Common myeloid progenitor, CD34-positive (primary cell): ENCODE measurements around the gene METTL8.
"Not testable (repeated sequence)": the region's sequence is repeated elsewhere in the genome, so short reads cannot be mapped to it uniquely, and the experiment has no call there.

Source experiments
- CTCF ChIA-PET: fragments of 350-600 bp; sonication (Branson Sonifier 250); formaldehyde crosslinking; loops from one replicate; lab custom pipeline; 2021; ENCODE audit warnings: antibody characterized with exemption; lab: Charles Lee
- POLR2A ChIA-PET: fragments of 350-600 bp; sonication (Branson Sonifier 250); formaldehyde crosslinking; loops from one replicate; lab custom pipeline; 2021; ENCODE audit warnings: antibody characterized with exemption; lab: Charles Lee
- DNase-seq, 3 donors: peaks; one replicate each; pipeline versions ENCODE4 v3.0.0 to v3.0.0-alpha.2; 2013
- H3K27ac ChIP-seq, 2 experiments: 1 replicate in 1 of 2; 2 replicates in 1 of 2; pipeline ENCODE4 v1.7.0; 2013; ENCODE audit warnings: inconsistent platforms in 2 of 2, low read length in 2 of 2, mild to moderate bottlenecking in 2 of 2, low read depth in 1 of 2, moderate library complexity in 1 of 2; ENCODE audit not compliant: severe bottlenecking in 2 of 2, insufficient read depth in 1 of 2, poor library complexity in 1 of 2
- H3K27me3 ChIP-seq, 5 experiments: replicated peaks in 2 of 5; 1 replicate in 3 of 5; 2 replicates in 2 of 5; pipeline versions ENCODE4 v1.6.1 to v1.7.0; 2013; ENCODE audit warnings: low read length in 4 of 5, mild to moderate bottlenecking in 2 of 5, moderate library complexity in 2 of 5, inconsistent platforms in 1 of 5; ENCODE audit not compliant: insufficient read depth in 5 of 5, control insufficient read depth in 4 of 5
- H3K36me3 ChIP-seq, 4 experiments: 1 replicate in 2 of 4; 2 replicates in 2 of 4; pipeline versions ENCODE4 v1.6.1 to v1.7.0; 2013; ENCODE audit warnings: low read length in 3 of 4, control low read depth in 1 of 4, mild to moderate bottlenecking in 1 of 4; ENCODE audit not compliant: control insufficient read depth in 4 of 4, insufficient read depth in 4 of 4
- H3K4me1 ChIP-seq, 4 experiments: 1 replicate in 3 of 4; 2 replicates in 1 of 4; pipeline versions ENCODE4 v1.6.1 to v1.7.1; 2013; ENCODE audit warnings: low read length in 3 of 4, mild to moderate bottlenecking in 3 of 4, control low read depth in 1 of 4, inconsistent platforms in 1 of 4, moderate library complexity in 1 of 4; ENCODE audit not compliant: control insufficient read depth in 4 of 4, insufficient read depth in 4 of 4; ENCODE audit errors: control extremely low read depth in 1 of 4
- H3K4me3 ChIP-seq, 7 experiments: 1 replicate in 4 of 7; 2 replicates in 3 of 7; pipeline versions ENCODE4 v1.5.1 to v1.7.0; 2013; ENCODE audit warnings: mild to moderate bottlenecking in 7 of 7, low read length in 6 of 7, moderate library complexity in 6 of 7, inconsistent platforms in 2 of 7, low read depth in 2 of 7, control low read depth in 1 of 7; ENCODE audit not compliant: insufficient read depth in 4 of 7, control insufficient read depth in 1 of 7; ENCODE audit errors: extremely low read depth in 1 of 7
- H3K9me3 ChIP-seq, 5 experiments: 1 replicate in 4 of 5; 2 replicates in 1 of 5; pipeline versions ENCODE4 v1.6.1 to v1.7.1; 2013; ENCODE audit warnings: low read length in 4 of 5, mild to moderate bottlenecking in 2 of 5, inconsistent platforms in 1 of 5, low read depth in 1 of 5, moderate library complexity in 1 of 5; ENCODE audit not compliant: control insufficient read depth in 4 of 5, insufficient read depth in 2 of 5; ENCODE audit errors: control extremely low read depth in 1 of 5
- WGBS: methylation state at CpG from one replicate; pipeline ENCODE4 v1.1.5; 2013; ENCODE audit not compliant: insufficient coverage; 5-methylcytosine and 5-hydroxymethylcytosine counted together

Gene METTL8

GRCh38 chr2:171312182-171312581 lies 121.6 kb downstream of the METTL8 start:
- POLR2A ChIA-PET, CTCF ChIA-PET, H3K27me3 ChIP-seq, H3K27ac ChIP-seq, H3K36me3 ChIP-seq, DNase-seq, H3K4me3 ChIP-seq, H3K4me1 ChIP-seq: not testable (repeated sequence)
- 100% methylated on average over 2 of the region's 3 CpGs for WGBS
- H3K9me3 ChIP-seq = peaks cover 0 to 11% (median 3%) of the 10 kb centered on the region in 5 experiments

- H3K4me3 ChIP-seq, H3K4me1 ChIP-seq, H3K36me3 ChIP-seq, CTCF ChIA-PET, DNase-seq, H3K27ac ChIP-seq, H3K27me3 ChIP-seq: not testable (repeated sequence)
- WGBS = 100% methylated on average over 1 of the region's 1 CpG
- H3K9me3 ChIP-seq = peaks cover 0 to 11% (median 3%) of the 10 kb centered on the region in 5 experiments
- POLR2A ChIA-PET = interaction anchor here (0.6 kb wide), 1 partner anchor 186 kb away, joined by 5 read pairs; no protein-coding TSS in a partner anchor
These were observed 122.2 kb downstream of the METTL8 start for GRCh38 chr2:171311589-171311988.

GRCh38 chr2:171310889-171311288 lies 122.9 kb downstream of the METTL8 start:
- 100% methylated on average over 2 of the region's 2 CpGs for WGBS
- CTCF ChIA-PET = no interaction called here

GRCh38 chr2:171309455-171310286 lies 124.1 kb downstream of the METTL8 start:
- POLR2A ChIA-PET = no interaction called here

More at GRCh38 chr2:171310889-171311288, 122.9 kb downstream of the METTL8 start:
- H3K27me3 ChIP-seq = no peaks in the 10 kb centered on the region
- no peak overlapping the region for H3K4me3 ChIP-seq
- H3K27ac ChIP-seq = no peak overlapping the region
- POLR2A ChIA-PET = no interaction called here
- peaks cover 0 to 14% (median 4%) of the 10 kb centered on the region in 5 experiments for H3K9me3 ChIP-seq
- H3K36me3 ChIP-seq = peaks cover 0 to 2% (median 0%) of the 10 kb centered on the region in 4 experiments
- no peak for DNase-seq
- no peaks in the 10 kb centered on the region for H3K4me1 ChIP-seq

GRCh38 chr2:171308280-171309054 lies 125.3 kb downstream of the METTL8 start:
- CTCF ChIA-PET = no interaction called here
- H3K4me1 ChIP-seq = no peaks in the 10 kb centered on the region
- H3K27ac ChIP-seq = no peak overlapping the region
- DNase-seq = peak in 1 of 3 donors; percentile 4
- peaks cover 0 to 14% (median 6%) of the 10 kb centered on the region in 5 experiments for H3K9me3 ChIP-seq
- no peaks in the 10 kb centered on the region for H3K36me3 ChIP-seq
- WGBS = 89% methylated on average over 3 of the region's 6 CpGs
- no peaks in the 10 kb centered on the region for H3K27me3 ChIP-seq
- POLR2A ChIA-PET = no interaction called here
- no peak overlapping the region for H3K4me3 ChIP-seq

More at GRCh38 chr2:171309455-171310286, 124.1 kb downstream of the METTL8 start:
- no peaks in the 10 kb centered on the region for H3K27me3 ChIP-seq
- CTCF ChIA-PET = interaction anchor here (1.1 kb wide), 1 partner anchor 9 kb away, joined by 3 read pairs; no protein-coding TSS in a partner anchor
- peaks cover 0 to 14% (median 6%) of the 10 kb centered on the region in 5 experiments for H3K9me3 ChIP-seq
- peak in 1 of 3 donors; percentile 1 for DNase-seq
- H3K4me1 ChIP-seq = no peaks in the 10 kb centered on the region
- H3K4me3 ChIP-seq = no peak overlapping the region
- no peaks in the 10 kb centered on the region for H3K36me3 ChIP-seq
- H3K27ac ChIP-seq = no peak overlapping the region
- WGBS = 87% methylated on average over 3 of the region's 6 CpGs

DNA sequence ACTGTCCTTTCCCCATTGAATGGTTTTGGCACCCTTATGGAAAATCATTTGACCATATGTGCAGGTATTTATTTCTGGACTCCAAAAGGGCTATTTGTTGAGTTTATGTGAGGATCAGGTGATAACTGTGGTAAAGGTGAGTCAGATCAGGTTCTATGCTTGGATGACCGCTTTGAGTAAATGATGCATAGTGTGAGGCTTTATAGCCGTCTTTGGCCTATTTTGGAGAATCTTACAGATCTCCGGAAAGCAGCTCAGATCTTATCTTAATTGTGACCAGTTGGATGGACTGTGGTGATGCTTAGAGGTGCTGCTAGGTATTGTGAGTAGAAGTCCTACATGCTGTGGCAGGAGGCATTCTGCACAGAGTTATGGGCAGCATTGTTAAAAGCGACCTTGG lies 126.2 kb downstream of the METTL8 start:
- POLR2A ChIA-PET = no interaction called here
- 94% methylated on average over 4 of the region's 4 CpGs for WGBS
- Histone ChIP-seq H3K9me3 (peaks cover 0 to 14% (median 4%) of the 10 kb centered on the region in 5 experiments), H3K36me3 (no peaks in the 10 kb centered on the region), H3K4me1 (no peaks in the 10 kb centered on the region), H3K27ac (no peak overlapping the region), H3K27me3 (no peaks in the 10 kb centered on the region), H3K4me3 (no peak overlapping the region)
- DNase-seq = no peak
- CTCF ChIA-PET = no interaction called here
